Activated CD8-positive, alpha-beta T cell treated with anti-CD3 and anti-CD28 coated beads, Interleukin-2, amount 10 ng/mL, durations not matched to agents 7 days and 5 days (primary cell): ENCODE measurements around the gene DDA1. TPM values are rescaled to one million over a fixed set of nuclear protein-coding genes. Genes with fewer than 3 reads are reported as not detected.

Source experiments
- ATAC-seq: fragments of 150-1000 bp; cut with Tn5 transposase; one replicate; pipeline ENCODE4 v1.10.0; 2021; ENCODE audit warnings: moderate library complexity
- CTCF ChIA-PET: fragments of 350-600 bp; sonication (Branson Sonifier 250); formaldehyde crosslinking; loops from one replicate; lab custom pipeline; 2021; ENCODE audit warnings: antibody characterized with exemption; lab: Charles Lee
- POLR2A ChIA-PET: fragments of 350-600 bp; sonication (Branson Sonifier 250); formaldehyde crosslinking; loops from one replicate; lab custom pipeline; 2021; ENCODE audit warnings: antibody characterized with exemption; lab: Charles Lee
- DNase-seq: peaks from one replicate; pipeline ENCODE4 v3.0.0-alpha.2; 2020
- H3K27ac Mint-ChIP-seq: one replicate; pipeline ENCODE4 v1.8.0; 2021; ENCODE audit warnings: mild to moderate bottlenecking, mixed read lengths
- H3K27me3 Mint-ChIP-seq: one replicate; pipeline ENCODE4 v1.8.0; 2021; ENCODE audit warnings: low read depth, mixed read lengths
- H3K36me3 Mint-ChIP-seq: one replicate; pipeline ENCODE4 v1.8.0; 2021; ENCODE audit warnings: low read depth, mixed read lengths
- H3K4me1 Mint-ChIP-seq: one replicate; pipeline ENCODE4 v1.8.0; 2021; ENCODE audit warnings: low read depth, mixed read lengths
- H3K4me3 Mint-ChIP-seq: one replicate; pipeline ENCODE4 v1.8.0; 2021; ENCODE audit warnings: mild to moderate bottlenecking, mixed read lengths
- H3K9me3 Mint-ChIP-seq: one replicate; pipeline ENCODE4 v1.8.0; 2022; ENCODE audit warnings: mixed read lengths; ENCODE audit not compliant: insufficient read depth
- total RNA-seq, 2 experiments: library from RNA; stranded (reverse); gene quantifications; one replicate each; pipeline ENCODE4 v1.2.3, GENCODE V29; 2021

Gene DDA1
- total RNA-seq, 2 experiments from 2014 or later: 44.6 to 49.8 TPM

DNA sequence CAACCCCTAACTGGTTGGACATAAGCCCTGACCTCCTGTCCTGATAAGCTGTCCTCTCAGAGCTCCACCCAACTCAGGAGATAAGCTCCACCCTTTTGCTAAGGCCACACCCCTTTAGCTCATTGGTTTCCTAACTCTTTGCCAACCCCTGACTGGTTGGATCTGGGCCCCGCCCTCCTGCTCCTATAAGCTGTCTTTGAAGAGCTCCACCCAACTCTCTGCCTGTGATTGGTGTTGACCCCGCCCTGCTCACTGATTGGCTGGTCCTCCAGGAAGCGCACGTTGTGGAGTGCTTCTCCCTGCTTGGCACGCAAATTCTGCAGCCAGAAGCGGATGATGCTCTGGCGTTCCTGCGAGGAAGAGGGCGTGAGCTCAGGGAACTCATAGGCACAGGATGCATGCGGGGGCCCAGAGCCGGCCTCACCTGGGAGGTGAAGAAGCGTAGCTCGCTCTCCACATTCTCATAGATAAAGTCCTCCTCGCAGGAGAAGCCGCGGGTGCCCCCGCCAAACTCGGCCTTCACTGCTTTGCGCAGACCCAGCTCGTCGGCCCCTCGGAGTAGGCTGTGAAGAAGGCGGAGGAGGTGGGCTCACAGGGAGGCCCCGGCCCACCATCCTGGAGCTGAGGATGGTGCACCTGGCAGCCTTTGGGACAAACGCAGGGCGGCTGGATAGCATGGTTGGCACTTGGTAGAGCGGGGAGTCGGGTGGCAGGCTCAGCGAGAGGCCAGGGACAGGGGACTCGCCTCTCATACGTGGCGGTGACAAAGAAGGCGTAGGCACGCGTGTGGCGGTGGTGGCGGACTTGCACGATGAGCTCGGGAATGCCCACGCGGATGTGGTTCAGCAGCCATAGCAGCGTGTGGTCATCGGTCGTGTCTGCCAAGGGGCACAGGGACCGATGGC is 23.6 kb downstream of the DDA1 start:
- ChIA-PET CTCF (interaction anchor here (0.8 to 4.2 kb wide), 9 partner anchors 11 to 72 kb away, joined by 3 to 27 read pairs (median 4); partner anchors contain the start of gene DDA1), POLR2A (interaction anchor here (0.7 to 1.5 kb wide), 5 partner anchors 20 to 107 kb away, joined by 3 to 5 read pairs (median 3); partner anchors contain the start of genes DDA1, MRPL34 and OCEL1)
- DNase-seq (peak; percentile 63), ATAC-seq (no peak)
- peaks cover 4% of the 10 kb centered on the region for H3K27me3 Mint-ChIP-seq
- no peaks in the 10 kb centered on the region for H3K9me3 Mint-ChIP-seq
- peaks cover 35% of the 10 kb centered on the region for H3K4me1 Mint-ChIP-seq
- peak overlapping the region; percentile 38 for H3K4me3 Mint-ChIP-seq
- peak overlapping the region; percentile 61 for H3K27ac Mint-ChIP-seq
- H3K36me3 Mint-ChIP-seq: peaks cover 16% of the 10 kb centered on the region

DNA sequence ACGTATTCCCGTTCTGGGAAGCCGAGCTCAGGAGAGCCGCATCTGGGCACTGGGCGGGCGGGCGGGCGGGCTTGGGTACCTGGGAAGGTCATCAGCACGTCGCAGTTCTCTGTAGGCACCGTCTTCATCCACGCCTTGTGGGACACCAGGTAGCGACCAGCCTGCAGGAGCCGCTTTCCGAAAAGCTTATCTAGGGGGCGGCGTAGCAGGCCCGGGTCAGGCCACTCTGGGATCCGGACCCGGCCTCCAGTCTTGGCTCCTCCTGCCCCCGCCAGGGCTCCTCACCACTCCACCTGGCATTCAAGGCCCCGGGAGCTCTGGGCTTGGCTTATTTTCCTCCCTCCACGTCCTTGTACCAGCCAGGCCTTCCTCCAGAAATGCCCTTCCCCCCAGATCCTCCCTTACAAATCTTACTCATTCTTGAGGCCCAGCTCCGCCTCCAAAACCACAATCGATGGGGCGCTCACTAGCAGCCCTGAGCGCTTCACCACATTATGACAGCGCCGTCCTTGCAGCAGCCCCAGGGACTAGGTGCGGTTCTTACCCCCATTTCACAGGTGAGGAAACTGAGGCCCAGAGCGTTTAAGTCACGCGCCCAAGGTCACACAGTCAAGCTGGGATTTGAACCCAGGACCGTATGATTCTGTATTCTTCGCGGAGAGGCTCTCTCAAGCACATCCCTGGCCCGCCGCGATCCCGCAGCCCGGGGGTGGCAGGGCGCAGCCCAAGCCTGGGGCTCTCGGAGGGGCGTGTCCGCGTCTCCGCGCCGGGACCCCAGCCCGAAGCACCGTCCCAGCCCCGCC is 24.4 kb downstream of the DDA1 start:
- ATAC-seq (peak; percentile 23), DNase-seq (peak; percentile 88)
- Mint-ChIP-seq H3K4me1 (peaks cover 44% of the 10 kb centered on the region), H3K27me3 (peaks cover 4% of the 10 kb centered on the region), H3K4me3 (peak overlapping the region; percentile 84), H3K27ac (peak overlapping the region; percentile 89), H3K36me3 (peaks cover 21% of the 10 kb centered on the region), H3K9me3 (no peaks in the 10 kb centered on the region)
- POLR2A ChIA-PET: interaction anchor here (0.7 to 1.5 kb wide), 5 partner anchors 21 to 108 kb away, joined by 3 to 5 read pairs (median 4); partner anchors contain the start of genes DDA1, MRPL34 and OCEL1
- CTCF ChIA-PET: interaction anchor here (0.8 to 4.2 kb wide), 8 partner anchors 10 to 208 kb away, joined by 3 to 27 read pairs (median 4); partner anchors contain the start of gene DDA1

GRCh38 chr19:17334414-17335409 is 25.3 kb downstream of the DDA1 start, which contains the start of gene ANO8:
Gene ANO8 (minus strand): TSS chr19:17334855. CDS start chr19:17334670, 185 bp downstream.
- H3K36me3 Mint-ChIP-seq: peaks cover 22% of the 10 kb centered on the region
- H3K27ac Mint-ChIP-seq: peak within 1 kb of the TSS; percentile 89
- H3K4me3 Mint-ChIP-seq: peak within 1 kb of the TSS; percentile 84
- ATAC-seq (peak; percentile 62), DNase-seq (peak; percentile 97)
- H3K27me3 Mint-ChIP-seq: peaks cover 3% of the 10 kb centered on the region
- POLR2A ChIA-PET: interaction anchor here (0.8 to 1.5 kb wide), 4 partner anchors 22 to 109 kb away, joined by 3 to 5 read pairs (median 4); partner anchors contain the start of genes DDA1, MRPL34 and OCEL1
- CTCF ChIA-PET: interaction anchor here (0.9 to 4.2 kb wide), 9 partner anchors 11 to 209 kb away, joined by 3 to 27 read pairs (median 3); partner anchors contain the start of gene DDA1
- H3K4me1 Mint-ChIP-seq: peaks cover 45% of the 10 kb centered on the region
- no peaks in the 10 kb centered on the region for H3K9me3 Mint-ChIP-seq

DNA sequence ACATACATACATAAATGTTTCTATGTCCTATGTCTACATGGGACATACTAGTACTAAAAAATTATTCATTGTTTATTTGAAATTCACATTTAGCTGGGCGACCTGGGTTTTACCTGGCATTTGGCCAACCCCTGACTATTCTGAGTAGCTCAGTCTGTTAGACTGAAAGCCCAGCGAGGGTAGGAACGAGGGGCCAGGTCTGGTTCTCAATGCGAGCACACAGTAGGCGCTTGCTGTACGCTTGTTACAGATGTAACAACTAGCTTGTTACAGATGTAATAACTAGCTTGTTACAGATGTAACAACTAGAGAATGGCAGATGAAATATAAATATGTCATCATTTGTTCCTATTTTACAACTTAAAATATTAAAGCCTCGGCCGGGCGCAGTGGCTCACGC is 26.2 kb downstream of the DDA1 start:
- Mint-ChIP-seq H3K9me3 (no peaks in the 10 kb centered on the region), H3K27ac (no peak overlapping the region), H3K4me3 (peak overlapping the region; percentile 48), H3K4me1 (peaks cover 45% of the 10 kb centered on the region), H3K36me3 (peaks cover 21% of the 10 kb centered on the region), H3K27me3 (no peaks in the 10 kb centered on the region)
- ChIA-PET POLR2A (interaction anchor here (0.6 to 1.2 kb wide), 3 partner anchors 12 to 84 kb away, joined by 3 read pairs; partner anchors contain the start of genes DDA1 and MVB12A), CTCF (interaction anchor here (0.9 to 4.2 kb wide), 4 partner anchors 10 to 151 kb away, joined by 3 to 27 read pairs (median 4); partner anchors contain the start of gene DDA1)
- DNase-seq (no peak), ATAC-seq (no peak)

GRCh38 chr19:17336872-17337674 is 27.7 kb downstream of the DDA1 start, which contains the start of gene GTPBP3:
Gene GTPBP3 (plus strand): TSS chr19:17337553. CDS start chr19:17337612, 59 bp downstream.
- peak; percentile 99 for DNase-seq
- H3K27ac Mint-ChIP-seq: peak within 1 kb of the TSS; percentile 88
- H3K27me3 Mint-ChIP-seq: no peaks in the 10 kb centered on the region
- peaks cover 45% of the 10 kb centered on the region for H3K4me1 Mint-ChIP-seq
- ChIA-PET CTCF (interaction anchor here (2.8 kb wide), 1 partner anchor 49 kb away, joined by 12 read pairs; no protein-coding TSS in a partner anchor), POLR2A (interaction anchor here (1.2 to 1.3 kb wide), 3 partner anchors 10 to 83 kb away, joined by 3 read pairs; partner anchors contain the start of gene MVB12A)
- H3K9me3 Mint-ChIP-seq: no peaks in the 10 kb centered on the region
- peak within 1 kb of the TSS; percentile 97 for H3K4me3 Mint-ChIP-seq
- H3K36me3 Mint-ChIP-seq: peaks cover 19% of the 10 kb centered on the region
- ATAC-seq: peak; percentile 91

DNA sequence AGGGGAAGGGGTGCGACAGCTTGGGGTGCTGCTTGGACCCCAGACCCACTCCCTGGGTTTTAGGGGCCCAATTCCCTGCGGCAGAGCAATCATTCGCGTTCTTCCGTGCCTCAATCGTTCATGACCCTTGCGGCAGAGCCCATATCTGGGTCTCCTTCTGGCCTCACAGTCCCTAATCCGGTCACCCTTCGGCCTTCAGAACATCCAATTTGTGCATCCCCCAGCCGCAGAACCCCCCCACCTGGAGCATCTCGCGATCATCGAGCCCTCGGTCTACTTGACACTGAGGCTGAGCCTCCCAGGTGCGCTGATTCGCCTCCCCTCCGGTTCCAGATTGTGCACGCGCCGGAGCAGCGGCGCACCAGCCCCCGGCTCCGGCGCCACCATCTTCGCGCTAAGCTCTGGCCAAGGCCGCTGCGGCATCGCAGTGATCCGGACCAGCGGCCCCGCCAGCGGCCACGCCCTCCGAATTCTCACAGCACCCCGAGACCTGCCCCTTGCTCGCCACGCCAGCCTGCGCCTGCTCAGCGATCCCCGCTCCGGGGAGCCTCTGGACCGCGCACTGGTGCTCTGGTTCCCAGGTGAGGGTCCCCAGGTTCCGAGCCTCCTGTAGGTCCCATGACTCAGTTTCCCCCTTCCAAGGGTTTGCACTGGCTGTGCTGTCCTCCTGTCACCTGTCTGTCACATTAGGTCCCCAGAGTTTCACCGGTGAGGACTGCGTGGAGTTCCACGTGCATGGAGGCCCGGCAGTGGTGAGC is 28.5 kb downstream of the DDA1 start:
- Mint-ChIP-seq H3K4me1 (peaks cover 41% of the 10 kb centered on the region), H3K4me3 (peak overlapping the region; percentile 97), H3K27me3 (no peaks in the 10 kb centered on the region), H3K27ac (peak overlapping the region; percentile 88), H3K36me3 (peaks cover 12% of the 10 kb centered on the region), H3K9me3 (no peaks in the 10 kb centered on the region)
- DNase-seq: peak; percentile 58
- peak; percentile 10 for ATAC-seq
- ChIA-PET POLR2A (interaction anchor here (1.3 kb wide), 1 partner anchor 33 kb away, joined by 3 read pairs; no protein-coding TSS in a partner anchor), CTCF (interaction anchor here (2.8 kb wide), 1 partner anchor 48 kb away, joined by 12 read pairs; no protein-coding TSS in a partner anchor)

GRCh38 chr19:17338433-17339078 is 29.2 kb downstream of the DDA1 start:
- Mint-ChIP-seq H3K9me3 (no peaks in the 10 kb centered on the region), H3K36me3 (peaks cover 8% of the 10 kb centered on the region), H3K27ac (peak overlapping the region; percentile 9), H3K4me1 (peaks cover 36% of the 10 kb centered on the region), H3K27me3 (no peaks in the 10 kb centered on the region), H3K4me3 (peak overlapping the region; percentile 97)
- CTCF ChIA-PET: interaction anchor here (2.8 kb wide), 1 partner anchor 48 kb away, joined by 12 read pairs; no protein-coding TSS in a partner anchor
- POLR2A ChIA-PET: interaction anchor here (0.6 kb wide), 1 partner anchor 30 kb away, joined by 3 read pairs; the partner anchor contains the start of gene DDA1
- no peak for ATAC-seq
- no peak for DNase-seq

DNA sequence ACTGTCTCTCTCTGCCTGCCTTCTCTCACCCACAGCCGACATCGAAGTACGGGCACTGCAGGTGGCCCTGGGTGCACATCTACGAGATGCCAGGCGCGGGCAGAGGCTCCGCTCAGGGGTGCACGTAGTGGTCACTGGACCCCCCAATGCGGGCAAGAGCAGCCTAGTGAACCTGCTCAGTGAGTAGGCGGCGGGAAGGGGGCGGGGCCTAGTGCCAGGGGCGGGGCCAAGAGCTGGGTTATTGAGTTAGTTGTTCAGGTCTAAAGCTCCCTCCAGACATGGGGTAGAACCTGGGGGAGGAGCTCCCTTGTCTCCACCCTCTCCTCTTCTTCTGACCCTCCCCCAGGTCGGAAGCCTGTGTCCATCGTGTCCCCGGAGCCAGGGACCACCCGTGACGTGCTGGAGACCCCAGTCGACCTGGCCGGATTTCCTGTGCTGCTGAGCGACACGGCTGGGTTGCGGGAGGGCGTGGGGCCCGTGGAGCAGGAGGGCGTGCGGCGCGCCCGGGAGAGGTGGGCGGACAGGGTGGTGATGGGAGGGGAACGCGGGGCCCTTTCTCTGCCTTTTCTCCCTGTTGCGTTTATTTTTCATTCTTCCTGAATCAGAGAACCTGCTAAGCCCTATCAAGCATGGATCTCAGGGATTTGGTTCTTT is 29.9 kb downstream of the DDA1 start:
- POLR2A ChIA-PET: interaction anchor here (0.6 kb wide), 1 partner anchor 30 kb away, joined by 3 read pairs; the partner anchor contains the start of gene DDA1
- CTCF ChIA-PET: interaction anchor here (2.8 kb wide), 1 partner anchor 47 kb away, joined by 12 read pairs; no protein-coding TSS in a partner anchor
- ATAC-seq (no peak), DNase-seq (peak; percentile 63)
- no peaks in the 10 kb centered on the region for H3K27me3 Mint-ChIP-seq
- peaks cover 32% of the 10 kb centered on the region for H3K4me1 Mint-ChIP-seq
- no peak overlapping the region for H3K27ac Mint-ChIP-seq
- peak overlapping the region; percentile 97 for H3K4me3 Mint-ChIP-seq
- H3K36me3 Mint-ChIP-seq: peaks cover 6% of the 10 kb centered on the region
- H3K9me3 Mint-ChIP-seq: no peaks in the 10 kb centered on the region
